ENCODE results near the gene PRKAR1A. TPM values are rescaled to one million over a fixed set of nuclear protein-coding genes. Genes with fewer than 3 reads are reported as not detected.
"Not testable (repeated sequence)": the region's sequence is repeated elsewhere in the genome, so short reads cannot be mapped to it uniquely, and the experiment has no call there.

Gene PRKAR1A
- total RNA-seq, 1 donor, result 260 TPM

GRCh38 chr17:68576811-68577496 is 64.7 kb downstream of the PRKAR1A start:
- H3K4me3 ChIP-seq (ENCODE audit: low read depth, low read length), result no peak overlapping the region

DNA sequence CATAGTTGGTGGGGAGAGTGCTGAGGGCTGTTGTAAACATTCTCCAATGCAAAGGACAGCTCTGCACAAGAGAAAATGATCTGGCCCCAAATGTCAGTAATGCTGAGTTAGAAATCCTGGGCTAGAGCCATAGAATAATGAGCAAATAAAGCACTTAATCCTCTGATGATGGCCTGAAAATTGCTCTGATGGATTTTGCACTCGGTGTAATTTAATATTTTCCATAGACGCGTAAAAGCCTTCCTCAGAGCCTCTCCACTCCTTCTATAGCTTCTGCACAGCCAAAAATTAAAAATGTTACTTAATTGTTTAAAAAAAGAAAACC is 65.2 kb downstream of the PRKAR1A start:
- DNase-seq (ENCODE audit: low read depth), result no peak
- TF ChIP-seq, protein P1, sequence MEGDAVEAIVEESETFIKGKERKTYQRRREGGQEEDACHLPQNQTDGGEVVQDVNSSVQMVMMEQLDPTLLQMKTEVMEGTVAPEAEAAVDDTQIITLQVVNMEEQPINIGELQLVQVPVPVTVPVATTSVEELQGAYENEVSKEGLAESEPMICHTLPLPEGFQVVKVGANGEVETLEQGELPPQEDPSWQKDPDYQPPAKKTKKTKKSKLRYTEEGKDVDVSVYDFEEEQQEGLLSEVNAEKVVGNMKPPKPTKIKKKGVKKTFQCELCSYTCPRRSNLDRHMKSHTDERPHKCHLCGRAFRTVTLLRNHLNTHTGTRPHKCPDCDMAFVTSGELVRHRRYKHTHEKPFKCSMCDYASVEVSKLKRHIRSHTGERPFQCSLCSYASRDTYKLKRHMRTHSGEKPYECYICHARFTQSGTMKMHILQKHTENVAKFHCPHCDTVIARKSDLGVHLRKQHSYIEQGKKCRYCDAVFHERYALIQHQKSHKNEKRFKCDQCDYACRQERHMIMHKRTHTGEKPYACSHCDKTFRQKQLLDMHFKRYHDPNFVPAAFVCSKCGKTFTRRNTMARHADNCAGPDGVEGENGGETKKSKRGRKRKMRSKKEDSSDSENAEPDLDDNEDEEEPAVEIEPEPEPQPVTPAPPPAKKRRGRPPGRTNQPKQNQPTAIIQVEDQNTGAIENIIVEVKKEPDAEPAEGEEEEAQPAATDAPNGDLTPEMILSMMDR (IDR thresholded peaks at IDR 0.05; ENCODE audit: insufficient read depth, low read depth, low read length), result no peak
- H3K4me3 ChIP-seq (ENCODE audit: low read depth, low read length), result no peak overlapping the region

More at GRCh38 chr17:68576811-68577496, 64.7 kb downstream of the PRKAR1A start:
- TF ChIP-seq, protein P1 (IDR thresholded peaks at IDR 0.05; ENCODE audit: insufficient read depth, low read depth, low read length), result peak; percentile 41
- peak; percentile 77 for DNase-seq (ENCODE audit: low read depth)

GRCh38 chr17:68578236-68578635 is 66.0 kb downstream of the PRKAR1A start:
- TF ChIP-seq, protein P1 (IDR thresholded peaks at IDR 0.05; ENCODE audit: insufficient read depth, low read depth, low read length), result no peak
- no peak for DNase-seq (ENCODE audit: low read depth)
- no peak overlapping the region for H3K4me3 ChIP-seq (ENCODE audit: low read depth, low read length)

DNA sequence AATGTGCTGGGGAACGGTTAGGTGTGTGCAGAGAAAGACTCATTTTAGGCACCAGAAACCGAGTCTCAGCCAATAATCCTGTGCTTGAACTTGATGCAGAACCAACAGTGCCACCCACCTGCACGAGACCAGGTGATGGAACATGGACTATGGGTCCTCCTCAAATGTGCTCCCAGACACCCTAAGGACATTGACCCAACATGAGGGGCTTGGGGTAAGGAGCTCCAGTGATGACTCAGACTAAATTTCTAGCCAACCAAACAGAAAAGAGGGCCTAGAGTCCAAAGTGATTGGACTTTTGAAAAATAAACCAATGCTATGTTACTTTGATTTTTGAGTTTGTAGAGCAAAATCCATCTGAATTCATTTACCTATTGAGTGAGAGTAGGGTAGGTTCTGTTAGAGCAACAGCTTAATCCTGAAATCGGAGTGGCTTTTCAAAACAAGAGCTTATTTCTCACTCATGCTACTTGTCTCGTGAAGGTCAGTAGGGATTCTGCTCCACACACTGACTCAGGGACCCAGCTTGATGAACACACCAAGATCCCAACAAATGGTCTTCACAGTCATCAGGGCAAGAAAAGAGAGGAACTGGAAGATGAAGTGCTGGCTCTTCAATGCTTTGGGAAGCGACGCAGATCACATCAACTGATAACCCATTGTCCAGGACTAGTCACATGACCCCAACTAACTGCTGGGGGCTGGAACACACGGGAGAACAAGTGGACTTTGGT is 67.1 kb downstream of the PRKAR1A start:
- TF ChIP-seq, protein P1 (IDR thresholded peaks at IDR 0.05; ENCODE audit: insufficient read depth, low read depth, low read length), result no peak
- H3K4me3 ChIP-seq (ENCODE audit: low read depth, low read length), result no peak overlapping the region
- no peak for DNase-seq (ENCODE audit: low read depth)

- TF ChIP-seq, protein P1 (IDR thresholded peaks at IDR 0.05; ENCODE audit: insufficient read depth, low read depth, low read length), result no peak
- peak; percentile 97 for DNase-seq (ENCODE audit: low read depth)
- no peak overlapping the region for H3K4me3 ChIP-seq (ENCODE audit: low read depth, low read length)
Measured at GRCh38 chr17:68580236-68580770, 68.1 kb downstream of the PRKAR1A start.

DNA sequence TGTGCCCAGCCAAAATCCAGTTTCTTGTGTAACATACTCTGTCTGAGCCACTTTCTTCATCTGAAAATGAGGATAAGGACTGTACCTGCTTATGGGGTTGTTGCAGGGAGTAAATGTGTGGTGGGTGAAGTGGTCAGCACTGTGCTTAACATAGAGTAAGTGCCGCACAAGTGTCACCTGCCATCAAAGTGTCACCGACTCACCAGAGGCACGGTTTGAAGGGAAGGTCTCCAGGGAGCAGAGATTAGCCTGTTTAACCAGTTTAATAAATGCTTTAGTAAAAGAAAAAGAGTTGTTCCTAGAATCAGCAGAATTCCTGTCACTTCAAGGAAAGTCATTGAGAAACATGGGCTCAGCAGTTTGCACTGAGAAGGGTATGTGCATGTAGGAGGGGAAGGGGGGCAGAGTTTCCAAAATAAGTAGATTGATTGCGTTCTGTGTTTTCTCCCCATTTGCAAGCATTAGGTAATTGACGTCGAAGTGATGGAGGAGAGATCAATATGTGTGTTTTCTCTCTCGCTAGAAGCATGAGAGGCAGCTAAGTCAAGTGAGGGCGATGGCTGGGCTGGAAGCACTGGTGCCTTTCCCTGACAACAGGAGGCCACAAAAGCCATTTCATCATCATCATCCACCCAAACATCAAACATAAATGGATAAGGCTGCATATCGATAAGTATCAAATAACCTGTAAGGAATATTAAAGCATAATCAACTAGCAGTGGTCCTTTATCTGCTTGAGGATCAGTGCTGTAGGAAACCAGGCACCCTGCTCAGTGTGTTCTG is 69.8 kb downstream of the PRKAR1A start:
- DNase-seq (ENCODE audit: low read depth), result no peak
- TF ChIP-seq, protein P1 (IDR thresholded peaks at IDR 0.05; ENCODE audit: insufficient read depth, low read depth, low read length), result no peak
- H3K4me3 ChIP-seq (ENCODE audit: low read depth, low read length), result no peak overlapping the region

GRCh38 chr17:68582867-68583266 is 70.6 kb downstream of the PRKAR1A start:
- DNase-seq (ENCODE audit: low read depth); H3K4me3 ChIP-seq (ENCODE audit: low read depth, low read length): not testable (repeated sequence)
